Right lobe of liver (tissue), 6 donors: Measurements from ENCODE around the gene PTPRT. TPM values are rescaled to one million over a fixed set of nuclear protein-coding genes. Genes with fewer than 3 reads are reported as not detected.

Experiments used
- ATAC-seq, 4 donors: fragments of 200-7000 bp; cut with Tn5 transposase; one replicate each; pipeline ENCODE4 v1.9.1; 2020; ENCODE audit warnings: mild to moderate bottlenecking in 4 of 4, moderate library complexity in 4 of 4
- DNase-seq, 3 donors: peaks; one replicate each; pipeline ENCODE4 v3.0.0-alpha.2; 2020
- H3K27ac ChIP-seq, 3 donors: fragments of 200-600 bp; one replicate each; pipeline ENCODE4 v1.8.0; 2022
- H3K27me3 ChIP-seq, 2 donors: fragments of 200-600 bp; one replicate each; pipeline ENCODE4 v1.8.0; 2022
- H3K36me3 ChIP-seq, 4 donors: fragments of 200-600 bp; sonication (generic) in 1 of 4; one replicate each; pipeline versions ENCODE4 v1.5.1 to v1.8.0; 2017 to 2022; ENCODE audit warnings: control low read depth in 1 of 4
- H3K4me1 ChIP-seq, 4 donors: fragments of 200-600 bp; sonication (generic) in 1 of 4; one replicate each; pipeline versions ENCODE4 v1.5.1 to v1.8.0; 2017 to 2022; ENCODE audit warnings: control low read depth in 1 of 4
- H3K4me3 ChIP-seq, 3 donors: fragments of 200-600 bp; one replicate each; pipeline ENCODE4 v1.8.0; 2022
- H3K9me3 ChIP-seq, 4 donors: fragments of 200-600 bp; sonication (generic) in 1 of 4; one replicate each; pipeline versions ENCODE4 v1.5.1 to v1.8.0; 2017 to 2022; ENCODE audit warnings: control low read depth in 1 of 4
- CTCF ChIP-seq, 4 donors: fragments of 200-600 bp in 3 of 4; fragments of 450-650 bp in 1 of 4; IDR thresholded peaks; one replicate each; pipeline versions ENCODE4 v1.5.1 to v1.8.0; 2016 to 2022; ENCODE audit warnings: antibody characterized with exemption in 4 of 4, mild to moderate bottlenecking in 2 of 4
- POLR2A ChIP-seq: fragments of 450-650 bp; IDR thresholded peaks from one replicate; pipeline ENCODE4 v1.6.1; 2017; ENCODE audit warnings: antibody characterized with exemption, mild to moderate bottlenecking
- WGBS: methylation state at CpG from one replicate; pipeline ENCODE4 v1.1.6; 2018; ENCODE audit warnings: low coverage, low lambda C conversion rate; ENCODE audit not compliant: insufficient coverage; ENCODE audit errors: missing lambda C conversion rate; 5-methylcytosine and 5-hydroxymethylcytosine counted together
- intact Hi-C, 2 donors: fragments of 100-400 bp; cut with DNase I; formaldehyde crosslinking; loops; one replicate each; pipeline versions ENCODE4 v1.11.2 to v1.14.1; 2022
- total RNA-seq, 6 experiments: library from RNA; depleted of rRNA in 2 of 6; stranded (reverse); fragments of >200 nt in 2 of 6; fragmentation: NEBNext Ultra II Directional in 3 of 6; extraction: Animal tissue kit (Norgen Biotek cat#: 25700) in 3 of 6; gene quantifications; one replicate each; pipeline versions ENCODE4 v1.1.0 to v1.2.4, GENCODE V29; 2016 to 2023
- donor health status: DM: no; HTN: yes; CAD: no.
- donor health status: DM: no; HTN: no; CAD: no.
- donor health status: DM: no; HTN: no; CAD: no.
- donor health status: DM: no; HTN: yes; CAD: no.
- donor health status: DM: no; HTN: yes; CAD: no.

Gene PTPRT
- total RNA-seq, 6 experiments from 2014 or later: 0.18 to 1.0 (median 0.51) TPM

GRCh38 chr20:42193119-42193518, 996.6 kb downstream of the PTPRT start:
- WGBS: 53% methylated on average over 2 of the region's 2 CpGs
- intact Hi-C loops: no loop called here
- Histone ChIP-seq H3K4me3 (no peak overlapping the region), H3K27ac (no peak overlapping the region), H3K36me3 (no peaks in the 10 kb centered on the region), H3K27me3 (no peaks in the 10 kb centered on the region), H3K9me3 (no peaks in the 10 kb centered on the region), H3K4me1 (no peaks in the 10 kb centered on the region)
- ATAC-seq (no peak), DNase-seq (no peak)
- no peak for TF ChIP-seq POLR2A
- TF ChIP-seq CTCF (IDR thresholded peaks at IDR 0.05): no peak

GRCh38 chr20:42192321-42192720, 997.4 kb downstream of the PTPRT start:
- no peak for ATAC-seq
- Histone ChIP-seq H3K27ac (no peak overlapping the region), H3K27me3 (no peaks in the 10 kb centered on the region), H3K4me1 (no peaks in the 10 kb centered on the region), H3K4me3 (no peak overlapping the region), H3K9me3 (no peaks in the 10 kb centered on the region), H3K36me3 (no peaks in the 10 kb centered on the region)
- no peak for DNase-seq
- WGBS: 30% methylated on average over 2 of the region's 2 CpGs
- intact Hi-C loops: no loop called here
- no peak for TF ChIP-seq POLR2A
- no peak for TF ChIP-seq CTCF (IDR thresholded peaks at IDR 0.05)

- H3K36me3 ChIP-seq: no peaks in the 10 kb centered on the region
- TF ChIP-seq POLR2A (no peak), CTCF (IDR thresholded peaks at IDR 0.05) (no peak)
- H3K27ac ChIP-seq: no peak overlapping the region
- intact Hi-C loops: no loop called here
- DNase-seq (no peak), ATAC-seq (no peak)
- WGBS: 30% methylated on average over 4 of the region's 4 CpGs
- H3K9me3 ChIP-seq: no peaks in the 10 kb centered on the region
- no peaks in the 10 kb centered on the region for H3K4me1 ChIP-seq
- no peaks in the 10 kb centered on the region for H3K27me3 ChIP-seq
- no peak overlapping the region for H3K4me3 ChIP-seq
Observed at GRCh38 chr20:42191140-42191860, 998.4 kb downstream of the PTPRT start.

- intact Hi-C loops: no loop called here
- DNase-seq (no peak), ATAC-seq (no peak)
- no peak overlapping the region for H3K4me3 ChIP-seq
- TF ChIP-seq CTCF (IDR thresholded peaks at IDR 0.05) (no peak), POLR2A (no peak)
- no peak overlapping the region for H3K27ac ChIP-seq
- 65% methylated on average over 3 of the region's 3 CpGs for WGBS
- no peaks in the 10 kb centered on the region for H3K36me3 ChIP-seq
- H3K9me3 ChIP-seq: no peaks in the 10 kb centered on the region
- no peaks in the 10 kb centered on the region for H3K4me1 ChIP-seq
- no peaks in the 10 kb centered on the region for H3K27me3 ChIP-seq
Observed at GRCh38 chr20:42190084-42190483, 999.6 kb downstream of the PTPRT start.

- Histone ChIP-seq H3K27me3 (no peaks in the 10 kb centered on the region), H3K4me3 (no peak overlapping the region), H3K36me3 (no peaks in the 10 kb centered on the region), H3K9me3 (no peaks in the 10 kb centered on the region), H3K27ac (no peak overlapping the region), H3K4me1 (no peaks in the 10 kb centered on the region)
- intact Hi-C loops: no loop called here
- DNase-seq (no peak), ATAC-seq (no peak)
- 42% methylated on average over 3 of the region's 3 CpGs for WGBS
- TF ChIP-seq CTCF (IDR thresholded peaks at IDR 0.05) (no peak), POLR2A (no peak)
Observed at GRCh38 chr20:42186337-42186736, 1003.4 kb downstream of the PTPRT start.
